Stomach (tissue), 9 donors: ENCODE results near the gene GCHFR. TPM values are rescaled to one million over a fixed set of nuclear protein-coding genes. Genes with fewer than 3 reads are reported as not detected.

Experiments
- DNase-seq, 2 donors: peaks; one replicate each; pipeline versions ENCODE4 v3.0.0 to v3.0.0-alpha.2; 2013 to 2019
- H3K27ac ChIP-seq, 5 donors: fragments of 200-600 bp in 4 of 5; sonication (generic) in 4 of 5; one replicate each; pipeline ENCODE4 v1.5.1; 2013 to 2019; ENCODE audit warnings: mild to moderate bottlenecking in 1 of 5, moderate library complexity in 1 of 5
- H3K27me3 ChIP-seq, 3 donors: fragments of 200-600 bp; sonication (generic); one replicate each; pipeline ENCODE4 v1.5.1; 2017 to 2019; ENCODE audit warnings: mixed run types in 1 of 3
- H3K36me3 ChIP-seq, 4 donors: fragments of 200-600 bp; sonication (generic); 1 replicate in 3 of 4; 2 replicates in 1 of 4; pipeline ENCODE4 v1.5.1; 2016 to 2019
- H3K4me1 ChIP-seq, 4 donors: fragments of 200-600 bp; sonication (generic); one replicate each; pipeline ENCODE4 v1.5.1; 2016 to 2019
- H3K4me3 ChIP-seq, 4 donors: fragments of 200-600 bp; sonication (generic) in 3 of 4; one replicate each; pipeline ENCODE4 v1.5.1; 2016 to 2019; ENCODE audit warnings: mild to moderate bottlenecking in 1 of 4
- H3K9me3 ChIP-seq, 4 donors: fragments of 200-600 bp; sonication (generic); one replicate each; pipeline ENCODE4 v1.5.1; 2016 to 2019
- CTCF ChIP-seq, 7 experiments: fragments of 450-650 bp in 4 of 7; fragments of 200-600 bp in 3 of 7; sonication (generic) in 3 of 7; IDR thresholded peaks; one replicate each; pipeline ENCODE4 v1.5.1; 2016 to 2019; ENCODE audit warnings: antibody characterized with exemption in 7 of 7, control low read depth in 2 of 7, mild to moderate bottlenecking in 1 of 7
- EP300 ChIP-seq: sonication (generic); formaldehyde crosslinking; IDR thresholded peaks from one replicate; pipeline ENCODE4 v1.6.1; 2017; ENCODE audit warnings: antibody characterized with exemption
- POLR2A ChIP-seq, 4 donors: fragments of 450-650 bp; IDR thresholded peaks; one replicate each; pipeline ENCODE4 v1.6.1; 2016; ENCODE audit warnings: antibody characterized with exemption in 4 of 4, control low read depth in 2 of 4, mild to moderate bottlenecking in 1 of 4, moderate library complexity in 1 of 4
- POLR2AphosphoS5 ChIP-seq, 3 donors: sonication (generic); formaldehyde crosslinking; IDR thresholded peaks; one replicate each; pipeline ENCODE4 v1.6.1; 2016; ENCODE audit warnings: antibody characterized with exemption in 3 of 3
- WGBS, 5 donors: extraction: QIAGEN DNeasy Blood & Tissue Kit in 3 of 5; methylation state at CpG; one replicate each; pipeline versions ENCODE4 v1.1.5 to v1.1.7; 2013 to 2018; 5-methylcytosine and 5-hydroxymethylcytosine counted together
- intact Hi-C: fragments of 100-400 bp; cut with DNase I; formaldehyde crosslinking; loops from one replicate; pipeline ENCODE4 v1.15.1; 2023; ENCODE audit warnings: low total_unique reads
- polyA plus RNA-seq, 3 donors: library from polyadenylated mRNA; stranded (reverse); fragments of 200-250 nt; gene quantifications; one replicate each; pipeline ENCODE4 v1.2.3, GENCODE V29; 2013
- total RNA-seq, 5 donors: library from RNA; depleted of rRNA; stranded (reverse); fragments of >200 nt; gene quantifications; one replicate each; pipeline versions ENCODE4 v1.1.0 to v1.2.3, GENCODE V29; 2014 to 2016
- donor health status: healthy with polysubstance abuse.
- donor health status: Bipolar disorder and iron deficiency.
- donor health status: healthy.

Gene GCHFR
- total and polyA plus RNA-seq, 8 donors, result 1.3 to 37.4 (median 17.5) TPM; not detected in 2

GRCh38 chr15:40769274-40770146, 5.6 kb downstream of the GCHFR start, which contains the start of gene C15orf62:
Gene C15orf62, plus strand, starts transcription at chr15:40769980. Its CDS starts 516 bp downstream, at chr15:40770496.
- Histone ChIP-seq H3K27ac (peak within 1 kb of the TSS; percentile 47 to 91 (median 77)), H3K9me3 (no peaks in the 10 kb centered on the region), H3K27me3 (no peaks in the 10 kb centered on the region), H3K4me1 (peaks cover 46 to 67% (median 62%) of the 10 kb centered on the region in 4 donors), H3K4me3 (peak within 1 kb of the TSS in 1 of 4 donors; percentile 16), H3K36me3 (peaks cover 20 to 65% (median 56%) of the 10 kb centered on the region in 4 donors)
- no peak for TF ChIP-seq EP300
- TF ChIP-seq POLR2A (IDR thresholded peaks at IDR 0.05), result no peak
- peak in 2 of 3 donors; percentile 25 to 49 for TF ChIP-seq POLR2AphosphoS5 (IDR thresholded peaks at IDR 0.05)
- no peak for TF ChIP-seq CTCF (IDR thresholded peaks at IDR 0.05)
- 26 to 42% (median 32%) methylated on average over 26 to 28 of the region's 28 CpGs for WGBS, 5 donors
- peak; percentile 73 to 92 for DNase-seq
- intact Hi-C loops, result no loop called here

GRCh38 chr15:40770147-40770721, 6.4 kb downstream of the GCHFR start:
- WGBS, 5 donors, result 50 to 73% (median 58%) methylated on average over 10 to 17 of the region's 17 CpGs
- intact Hi-C loops, result no loop called here
- TF ChIP-seq CTCF (IDR thresholded peaks at IDR 0.05), result no peak
- TF ChIP-seq POLR2A (IDR thresholded peaks at IDR 0.05), result no peak
- TF ChIP-seq POLR2AphosphoS5 (IDR thresholded peaks at IDR 0.05), result no peak
- no peak for TF ChIP-seq EP300

GRCh38 chr15:40771242-40771641, 7.4 kb downstream of the GCHFR start:
- intact Hi-C loops, result no loop called here
- peaks cover 32 to 51% (median 50%) of the 10 kb centered on the region in 4 donors for H3K4me1 ChIP-seq
- no peak overlapping the region for H3K4me3 ChIP-seq
- TF ChIP-seq EP300, result no peak
- no peak for TF ChIP-seq CTCF (IDR thresholded peaks at IDR 0.05)
- TF ChIP-seq POLR2A (IDR thresholded peaks at IDR 0.05), result no peak
- TF ChIP-seq POLR2AphosphoS5 (IDR thresholded peaks at IDR 0.05), result no peak
- 80 to 95% (median 88%) methylated on average over 5 of the region's 5 CpGs for WGBS, 5 donors
- no peak for DNase-seq
- no peaks in the 10 kb centered on the region for H3K9me3 ChIP-seq
- peaks cover 38 to 82% (median 73%) of the 10 kb centered on the region in 4 donors for H3K36me3 ChIP-seq
- no peak overlapping the region for H3K27ac ChIP-seq
- no peaks in the 10 kb centered on the region for H3K27me3 ChIP-seq

More at GRCh38 chr15:40770147-40770721, 6.4 kb downstream of the GCHFR start:
- Histone ChIP-seq H3K4me1 (peaks cover 39 to 60% (median 55%) of the 10 kb centered on the region in 4 donors), H3K4me3 (peak overlapping the region in 1 of 4 donors; percentile 16), H3K27ac (peak overlapping the region; percentile 47 to 91 (median 77)), H3K9me3 (no peaks in the 10 kb centered on the region), H3K27me3 (no peaks in the 10 kb centered on the region), H3K36me3 (peaks cover 28 to 72% (median 63%) of the 10 kb centered on the region in 4 donors)
- DNase-seq, result peak; percentile 59 to 63

- peaks cover 36 to 50% (median 48%) of the 10 kb centered on the region in 4 donors for H3K4me1 ChIP-seq
- no peak overlapping the region for H3K4me3 ChIP-seq
- TF ChIP-seq EP300 (no peak), POLR2A (IDR thresholded peaks at IDR 0.05) (no peak), POLR2AphosphoS5 (IDR thresholded peaks at IDR 0.05) (no peak), CTCF (IDR thresholded peaks at IDR 0.05) (no peak)
- 82 to 95% (median 92%) methylated on average over 12 to 13 of the region's 13 CpGs for WGBS, 5 donors
- intact Hi-C loops, result no loop called here
- H3K36me3 ChIP-seq, result peaks cover 42 to 84% (median 78%) of the 10 kb centered on the region in 4 donors
- H3K27ac ChIP-seq, result no peak overlapping the region
- no peaks in the 10 kb centered on the region for H3K27me3 ChIP-seq
- no peaks in the 10 kb centered on the region for H3K9me3 ChIP-seq
- no peak for DNase-seq
Measured at GRCh38 chr15:40772014-40772413, 8.1 kb downstream of the GCHFR start.
